ENCODE data around the gene SLC44A2. TPM values are rescaled to one million over a fixed set of nuclear protein-coding genes. Genes with fewer than 3 reads are reported as not detected.

The SLC44A2 gene
- total and polyA plus RNA-seq, 10 of the 15 experiments (the other 5 are each of a cell fraction or from before 2014, with no cell fraction given) = 3.0 to 51.3 (median 26.8) TPM

DNA sequence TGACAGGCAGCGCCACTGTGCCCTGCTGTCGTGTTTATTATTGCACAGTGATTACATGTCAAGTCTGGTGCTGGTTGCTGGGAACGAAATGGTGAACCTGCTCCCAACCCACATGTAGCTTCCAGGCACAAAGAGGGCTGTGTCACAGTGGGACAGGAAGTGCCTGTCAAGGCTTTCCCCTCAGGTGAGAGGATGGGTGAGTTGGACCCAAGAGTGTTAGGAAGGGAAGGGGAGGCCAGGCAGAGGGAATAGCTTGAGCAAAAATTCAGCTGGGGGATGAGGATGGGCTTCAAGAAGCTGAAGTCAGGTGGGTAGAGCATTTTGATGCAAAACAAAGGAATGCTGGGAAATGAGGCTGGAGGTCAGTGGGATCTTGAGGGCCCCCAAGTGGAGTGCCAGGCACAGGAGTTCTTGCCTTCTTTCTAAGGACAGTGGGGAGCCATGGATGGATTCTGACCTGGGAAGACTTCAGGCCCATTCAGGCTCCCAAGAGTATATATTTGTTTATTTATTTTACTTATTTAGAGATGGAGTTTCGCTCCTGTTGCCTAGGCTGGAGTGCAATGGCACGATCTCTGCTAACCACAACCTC, 67.4 kb downstream of the SLC44A2 start:
- WGBS (ENCODE audit: insufficient coverage, insufficient replicate concordance, low lambda C conversion rate, missing lambda C conversion rate) = 84% methylated on average over 5 of the region's 5 CpGs
- CTCF ChIA-PET = interaction anchor here (0.5 to 1.9 kb wide), 5 partner anchors 9 to 121 kb away, joined by 3 to 9 read pairs (median 5); partner anchors contain the start of gene DNM2
- Histone ChIP-seq H3K4me3 (no peak overlapping the region), H3K79me2 (ENCODE audit: control insufficient read depth, insufficient read depth, low read length) (no peaks in the 10 kb centered on the region), H2AFZ (ENCODE audit: control insufficient read depth, low read depth, low read length) (no peak overlapping the region), H3K4me2 (ENCODE audit: control insufficient read depth, insufficient read depth) (no peak overlapping the region), H4K20me1 (ENCODE audit: control insufficient read depth, insufficient read depth) (no peaks in the 10 kb centered on the region; the same call in 1 of the 2 replicates), H3K4me1 (ENCODE audit: control insufficient read depth, insufficient read depth, low read length) (no peaks in the 10 kb centered on the region), H3K9ac (ENCODE audit: control insufficient read depth, insufficient read depth, low read length) (no peak overlapping the region), H3K36me3 (ENCODE audit: control insufficient read depth in 2 of 2, insufficient read depth in 2 of 2, low read length in 1 of 2) (peaks cover 18 to 43% of the 10 kb centered on the region in 2 experiments; a peak in 3 of 4 replicates), H3K9me3 (replicated peaks; ENCODE audit: control insufficient read depth, insufficient read depth, low read length) (no peaks in the 10 kb centered on the region), H3K27me3 (replicated peaks in 1 of 2; ENCODE audit: control insufficient read depth in 2 of 2, insufficient read depth in 2 of 2, low read length in 1 of 2) (no peaks in the 10 kb centered on the region), H3K27ac (ENCODE audit: control insufficient read depth, insufficient read depth) (no peak overlapping the region)
- POLR2A ChIA-PET = interaction anchor here (0.5 to 1.0 kb wide), 4 partner anchors 39 to 365 kb away, joined by 3 to 4 read pairs (median 3); no protein-coding TSS in a partner anchor
- RAD21 ChIA-PET (ENCODE audit: unreplicated experiment) = interaction anchor here (1.7 kb wide), 1 partner anchor 111 kb away, joined by 5 read pairs; no protein-coding TSS in a partner anchor
- DNase-seq (ENCODE audit: low read depth, low spot score) (no peak), FAIRE-seq (no peak), ATAC-seq (no peak)
- in situ Hi-C loops (cut with MboI) = no loop called here
- TF ChIP-seq POLR2AphosphoS2 (IDR thresholded peaks at IDR 0.05; ENCODE audit: low read depth, low read length) (no peak), TCF7 (IDR thresholded peaks at IDR 0.05; ENCODE audit: borderline replicate concordance) (no peak), MTA3 (IDR thresholded peaks at IDR 0.05; ENCODE audit: borderline replicate concordance, low read length) (peak; percentile 30; the same call in 1 of the 2 replicates), BCL3 (IDR thresholded peaks at IDR 0.05; ENCODE audit: borderline replicate concordance, insufficient read depth, low read depth, low read length, poor library complexity, severe bottlenecking) (peak; percentile 17), BCL11A (IDR thresholded peaks at IDR 0.05; ENCODE audit: low read depth, low read length) (no peak), POLR2A (IDR thresholded peaks at IDR 0.05; ENCODE audit: low read depth, low read length) (peak; percentile 19; the same call in 1 of the 2 replicates), EP300 (IDR thresholded peaks at IDR 0.05; ENCODE audit: borderline replicate concordance in 1 of 2, control insufficient read depth in 1 of 2, low read depth in 2 of 2, low read length in 2 of 2) (no peak), CUX1 (IDR thresholded peaks at IDR 0.05; ENCODE audit: insufficient replicate concordance, low read depth, low read length) (no peak), NBN (IDR thresholded peaks at IDR 0.05) (no peak)
- TF ChIP-seq, protein P1, sequence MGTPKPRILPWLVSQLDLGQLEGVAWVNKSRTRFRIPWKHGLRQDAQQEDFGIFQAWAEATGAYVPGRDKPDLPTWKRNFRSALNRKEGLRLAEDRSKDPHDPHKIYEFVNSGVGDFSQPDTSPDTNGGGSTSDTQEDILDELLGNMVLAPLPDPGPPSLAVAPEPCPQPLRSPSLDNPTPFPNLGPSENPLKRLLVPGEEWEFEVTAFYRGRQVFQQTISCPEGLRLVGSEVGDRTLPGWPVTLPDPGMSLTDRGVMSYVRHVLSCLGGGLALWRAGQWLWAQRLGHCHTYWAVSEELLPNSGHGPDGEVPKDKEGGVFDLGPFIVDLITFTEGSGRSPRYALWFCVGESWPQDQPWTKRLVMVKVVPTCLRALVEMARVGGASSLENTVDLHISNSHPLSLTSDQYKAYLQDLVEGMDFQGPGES (IDR thresholded peaks at IDR 0.05) = no peak
- no TSS peak for BruUV-seq (replicated peaks)
- intact Hi-C loops (cut with micrococcal nuclease; ENCODE audit: unreplicated experiment) = no loop called here
- SMC1A ChIA-PET (ENCODE audit: uncharacterized antibody, unreplicated experiment) = interaction anchor here (0.6 to 1.0 kb wide), 2 partner anchors 26 to 34 kb away, joined by 3 to 4 read pairs; no protein-coding TSS in a partner anchor
